Brain pericyte (primary cell): ENCODE data around the gene ELFN2.

ENCODE experiments used
- DNase-seq: peaks from one replicate; pipeline ENCODE4 v3.0.0-alpha.2; 2012; ENCODE audit warnings: low read depth, low spot score

ELFN2 gene

GRCh38 chr22:37386441-37386840 lies 40.8 kb downstream of the ELFN2 start:
- no peak for DNase-seq

- DNase-seq, result no peak
Measured at GRCh38 chr22:37384691-37385090, 42.6 kb downstream of the ELFN2 start.

- DNase-seq, result no peak
Measured at GRCh38 chr22:37383341-37383740, 43.9 kb downstream of the ELFN2 start.

- DNase-seq, result no peak
Measured at GRCh38 chr22:37381489-37381888, 45.8 kb downstream of the ELFN2 start.

GRCh38 chr22:37379722-37380121 lies 47.6 kb downstream of the ELFN2 start:
- DNase-seq, result no peak

- no peak for DNase-seq
Measured at GRCh38 chr22:37379085-37379484, 48.2 kb downstream of the ELFN2 start.

- DNase-seq, result no peak
Measured at GRCh38 chr22:37378642-37379058, 48.6 kb downstream of the ELFN2 start.

- no peak for DNase-seq
Measured at GRCh38 chr22:37377927-37378326, 49.4 kb downstream of the ELFN2 start.

GRCh38 chr22:37377138-37377537 lies 50.1 kb downstream of the ELFN2 start:
- DNase-seq, result no peak

- no peak for DNase-seq
Measured at GRCh38 chr22:37376643-37377042, 50.6 kb downstream of the ELFN2 start.

GRCh38 chr22:37375801-37376200 lies 51.5 kb downstream of the ELFN2 start:
- DNase-seq, result no peak

GRCh38 chr22:37374571-37374970 lies 52.7 kb downstream of the ELFN2 start:
- no peak for DNase-seq

- DNase-seq, result no peak
Measured at GRCh38 chr22:37373451-37373850, 53.8 kb downstream of the ELFN2 start.

- no peak for DNase-seq
Measured at GRCh38 chr22:37371911-37372310, 55.4 kb downstream of the ELFN2 start.

- no peak for DNase-seq
Measured at GRCh38 chr22:37371491-37371890, 55.8 kb downstream of the ELFN2 start.

- no peak for DNase-seq
Measured at GRCh38 chr22:37370306-37370979, 56.8 kb downstream of the ELFN2 start.

GRCh38 chr22:37369483-37369882 lies 57.8 kb downstream of the ELFN2 start:
- no peak for DNase-seq

- DNase-seq, result no peak
Measured at GRCh38 chr22:37368058-37368457, 59.2 kb downstream of the ELFN2 start.

- no peak for DNase-seq
Measured at GRCh38 chr22:37366601-37367000, 60.7 kb downstream of the ELFN2 start.

GRCh38 chr22:37365950-37366349 lies 61.3 kb downstream of the ELFN2 start:
- DNase-seq, result no peak

GRCh38 chr22:37363261-37363992 lies 63.9 kb downstream of the ELFN2 start:
- DNase-seq, result no peak

- no peak for DNase-seq
Measured at GRCh38 chr22:37362621-37363020, 64.7 kb downstream of the ELFN2 start.

GRCh38 chr22:37358917-37359316 lies 68.4 kb downstream of the ELFN2 start:
- no peak for DNase-seq
